ENCODE measurements around the gene OSBPL7. TPM values are rescaled to one million over a fixed set of nuclear protein-coding genes. Genes with fewer than 3 reads are reported as not detected.

OSBPL7 gene
- total RNA-seq, 1 donor from 2014 or later = 5.6 TPM

DNA sequence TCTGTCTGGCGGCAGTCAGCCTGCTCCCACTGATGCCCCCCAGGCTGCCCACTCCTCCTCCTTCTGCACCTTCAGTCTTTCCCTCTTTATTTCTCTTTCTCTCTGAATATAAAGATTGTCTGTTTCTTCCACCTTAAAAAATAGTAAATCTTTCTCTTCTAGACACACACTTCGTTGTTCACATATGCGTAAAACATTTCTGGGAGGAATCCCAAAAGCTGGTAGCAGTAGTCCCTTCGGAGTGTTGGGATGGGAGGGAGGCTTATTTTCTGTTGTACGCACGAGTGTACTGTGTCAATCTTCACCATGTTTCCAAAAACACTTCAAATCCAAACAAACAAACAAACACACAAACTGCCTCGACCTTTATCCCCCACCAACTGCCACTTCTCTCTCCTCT lies 9.9 kb downstream of the OSBPL7 start:
- intact Hi-C loops (cut with DNase I) = no loop called here
- H3K4me3 ChIP-seq = no peak overlapping the region
- H3K27me3 ChIP-seq = no peaks in the 10 kb centered on the region
- H3K27ac ChIP-seq = no peak overlapping the region
- H3K4me1 ChIP-seq = peaks cover 15% of the 10 kb centered on the region
- H3K9me3 ChIP-seq = no peaks in the 10 kb centered on the region
- TF ChIP-seq POLR2AphosphoS5 (IDR thresholded peaks at IDR 0.05; ENCODE audit: insufficient read depth in 1 of 2, low read depth in 1 of 2) = no peak
- no peak for TF ChIP-seq POLR2A (IDR thresholded peaks at IDR 0.05)
- TF ChIP-seq, protein P1, sequence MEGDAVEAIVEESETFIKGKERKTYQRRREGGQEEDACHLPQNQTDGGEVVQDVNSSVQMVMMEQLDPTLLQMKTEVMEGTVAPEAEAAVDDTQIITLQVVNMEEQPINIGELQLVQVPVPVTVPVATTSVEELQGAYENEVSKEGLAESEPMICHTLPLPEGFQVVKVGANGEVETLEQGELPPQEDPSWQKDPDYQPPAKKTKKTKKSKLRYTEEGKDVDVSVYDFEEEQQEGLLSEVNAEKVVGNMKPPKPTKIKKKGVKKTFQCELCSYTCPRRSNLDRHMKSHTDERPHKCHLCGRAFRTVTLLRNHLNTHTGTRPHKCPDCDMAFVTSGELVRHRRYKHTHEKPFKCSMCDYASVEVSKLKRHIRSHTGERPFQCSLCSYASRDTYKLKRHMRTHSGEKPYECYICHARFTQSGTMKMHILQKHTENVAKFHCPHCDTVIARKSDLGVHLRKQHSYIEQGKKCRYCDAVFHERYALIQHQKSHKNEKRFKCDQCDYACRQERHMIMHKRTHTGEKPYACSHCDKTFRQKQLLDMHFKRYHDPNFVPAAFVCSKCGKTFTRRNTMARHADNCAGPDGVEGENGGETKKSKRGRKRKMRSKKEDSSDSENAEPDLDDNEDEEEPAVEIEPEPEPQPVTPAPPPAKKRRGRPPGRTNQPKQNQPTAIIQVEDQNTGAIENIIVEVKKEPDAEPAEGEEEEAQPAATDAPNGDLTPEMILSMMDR (IDR thresholded peaks at IDR 0.05) = no peak
- no peak for DNase-seq (ENCODE audit: extremely low spot score in 2 of 2)
- peaks cover 0 to 39% of the 10 kb centered on the region in 2 donors for H3K36me3 ChIP-seq

DNA sequence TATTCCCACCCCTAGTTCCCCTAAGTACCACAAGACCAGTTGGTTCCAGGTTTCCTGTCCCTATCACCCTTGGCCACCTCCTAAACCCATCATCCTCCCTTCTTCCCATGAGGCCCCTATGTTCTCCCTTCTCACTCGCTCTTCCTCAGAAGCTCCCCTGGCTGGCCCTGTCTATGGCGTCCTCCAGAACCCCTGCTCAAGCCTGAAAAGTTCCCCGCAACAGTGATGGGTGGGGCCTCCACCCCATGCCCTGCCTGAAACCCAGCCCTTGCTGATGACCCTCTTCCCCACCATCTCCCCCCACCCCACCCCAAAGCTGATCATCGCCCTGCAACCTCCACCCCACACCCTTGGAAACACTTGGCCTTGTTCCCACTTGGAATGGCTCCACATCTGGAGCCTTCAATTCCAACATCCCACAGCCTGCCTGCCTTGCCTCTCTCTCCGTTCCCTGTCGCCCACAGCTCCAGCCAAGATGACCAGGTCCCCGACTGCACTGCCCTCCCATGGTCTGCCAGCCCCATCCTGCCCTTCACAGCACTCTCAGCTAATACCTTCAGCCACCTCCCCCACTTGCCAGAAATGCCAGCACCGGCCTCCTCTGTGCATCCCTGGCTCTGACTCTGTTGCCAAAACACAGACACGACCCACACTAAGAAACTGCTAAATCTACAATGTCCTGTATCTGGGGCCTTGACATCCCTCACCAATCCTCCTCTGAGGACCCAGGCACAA lies 10.5 kb downstream of the OSBPL7 start:
- peaks cover 0 to 32% of the 10 kb centered on the region in 2 donors for H3K36me3 ChIP-seq
- no peaks in the 10 kb centered on the region for H3K27me3 ChIP-seq
- intact Hi-C loops (cut with DNase I) = no loop called here
- H3K4me3 ChIP-seq = no peak overlapping the region
- no peak overlapping the region for H3K27ac ChIP-seq
- H3K4me1 ChIP-seq = peaks cover 15% of the 10 kb centered on the region
- no peak for TF ChIP-seq POLR2A (IDR thresholded peaks at IDR 0.05)
- TF ChIP-seq, protein P1 (IDR thresholded peaks at IDR 0.05) = no peak
- TF ChIP-seq POLR2AphosphoS5 (IDR thresholded peaks at IDR 0.05; ENCODE audit: insufficient read depth in 1 of 2, low read depth in 1 of 2) = no peak
- H3K9me3 ChIP-seq = no peaks in the 10 kb centered on the region
- no peak for DNase-seq (ENCODE audit: extremely low spot score in 2 of 2)

DNA sequence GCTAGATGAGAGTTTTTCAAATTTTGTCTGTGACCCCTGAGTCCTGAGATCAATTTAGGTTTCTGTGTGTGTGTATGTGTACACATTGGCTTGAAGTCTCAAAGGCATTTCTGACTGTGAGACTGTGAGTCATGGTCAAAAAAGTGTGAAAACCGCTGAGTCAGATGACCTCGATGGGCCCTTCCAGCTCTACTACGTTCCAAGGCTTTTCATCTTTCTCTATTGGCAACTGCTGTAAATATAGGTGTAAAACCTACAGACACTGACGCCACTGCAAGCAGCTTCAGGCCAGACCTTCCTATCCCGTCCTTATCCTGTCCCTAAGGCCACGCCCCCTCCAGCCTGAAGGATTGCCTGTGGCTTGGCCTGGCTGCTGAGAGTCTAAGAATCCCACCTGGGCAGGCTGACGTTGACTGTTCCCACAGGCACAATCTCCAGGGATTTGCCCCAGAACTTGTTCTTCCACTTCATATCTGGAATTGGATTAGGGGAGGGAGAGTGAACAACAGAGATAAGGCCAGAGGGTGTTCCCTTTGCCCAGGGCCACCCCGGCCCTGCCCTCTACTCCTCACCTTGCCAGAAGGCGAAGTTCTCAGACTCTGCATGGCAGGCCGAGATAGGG lies 11.3 kb downstream of the OSBPL7 start:
- Histone ChIP-seq H3K27me3 (no peaks in the 10 kb centered on the region), H3K9me3 (no peaks in the 10 kb centered on the region), H3K4me3 (no peak overlapping the region), H3K36me3 (peaks cover 0 to 26% of the 10 kb centered on the region in 2 donors), H3K4me1 (peaks cover 15% of the 10 kb centered on the region), H3K27ac (no peak overlapping the region)
- TF ChIP-seq POLR2AphosphoS5 (IDR thresholded peaks at IDR 0.05; ENCODE audit: insufficient read depth in 1 of 2, low read depth in 1 of 2) = peak in 1 of 2 donors; percentile 44
- TF ChIP-seq POLR2A (IDR thresholded peaks at IDR 0.05) = no peak
- TF ChIP-seq, protein P1 (IDR thresholded peaks at IDR 0.05) = no peak
- no peak for DNase-seq (ENCODE audit: extremely low spot score in 2 of 2)
- intact Hi-C loops (cut with DNase I) = no loop called here

DNA sequence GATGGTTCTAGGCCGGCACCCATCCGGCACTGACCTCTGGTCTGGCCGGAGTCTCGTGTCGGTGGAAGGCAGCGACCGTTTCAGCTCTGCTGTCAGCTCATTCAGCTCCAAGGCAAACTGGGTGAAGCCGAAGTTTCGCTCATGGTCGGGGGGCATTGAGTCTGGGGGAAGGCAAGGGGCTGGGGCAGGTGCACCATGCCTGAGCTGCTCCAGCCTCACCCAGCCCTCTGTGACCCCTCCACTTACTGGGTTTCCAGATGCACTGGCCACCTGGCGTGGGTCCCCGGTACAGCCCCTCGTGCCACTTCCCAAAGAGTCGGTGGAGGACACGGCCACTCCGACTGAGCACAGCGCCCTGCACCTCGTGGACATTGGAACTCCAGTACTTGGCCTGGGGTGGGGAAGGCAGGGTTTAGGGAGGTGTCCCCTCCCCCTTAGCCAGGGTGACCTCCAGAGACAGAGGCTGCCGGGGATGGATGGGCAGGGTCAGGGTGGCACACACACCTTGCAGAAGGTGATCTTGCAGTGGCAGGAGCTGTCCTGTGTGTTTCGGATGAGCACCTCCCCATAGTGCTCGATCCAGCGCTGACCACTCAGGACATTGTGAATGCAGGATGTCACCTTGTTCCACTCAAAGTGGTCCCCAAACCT lies 12.6 kb downstream of the OSBPL7 start:
- intact Hi-C loops (cut with DNase I) = no loop called here
- Histone ChIP-seq H3K4me3 (no peak overlapping the region), H3K9me3 (no peaks in the 10 kb centered on the region), H3K4me1 (peaks cover 15% of the 10 kb centered on the region), H3K27me3 (no peaks in the 10 kb centered on the region), H3K27ac (no peak overlapping the region), H3K36me3 (peaks cover 0 to 16% of the 10 kb centered on the region in 2 donors)
- TF ChIP-seq, protein P1 (IDR thresholded peaks at IDR 0.05) = no peak
- TF ChIP-seq POLR2AphosphoS5 (IDR thresholded peaks at IDR 0.05; ENCODE audit: insufficient read depth in 1 of 2, low read depth in 1 of 2) (no peak), POLR2A (IDR thresholded peaks at IDR 0.05) (no peak)
- peak in 1 of 2 donors; percentile 46 for DNase-seq (ENCODE audit: extremely low spot score in 2 of 2)
